HCT116 (cell line): ENCODE measurements around the gene R3HDML. TPM values are rescaled to one million over a fixed set of nuclear protein-coding genes. Genes with fewer than 3 reads are reported as not detected.

Source experiments
- ATAC-seq: fragments of 200-7000 bp; cut with Tn5 transposase; 2 replicates; pipeline ENCODE4 v1.9.1; 2020; ENCODE audit warnings: mild to moderate bottlenecking, moderate library complexity
- BruUV-seq: library from RNA; stranded (reverse); fragments of 400-500 nt; replicated peaks from 2 replicates; lab custom pipeline; 2021; lab: Mats Ljungman, UMichigan
- CTCF ChIA-PET: fragments of 300-600 bp; sonication (Branson Sonifier 250); formaldehyde crosslinking; loops from one replicate; lab custom pipeline; 2021; ENCODE audit warnings: antibody characterized with exemption; lab: Charles Lee
- POLR2A ChIA-PET: fragments of 300-600, 350-600 bp; sonication (Branson Sonifier 250); formaldehyde crosslinking; loops from one replicate; lab custom pipeline; 2021; ENCODE audit warnings: antibody characterized with exemption; lab: Charles Lee
- RAD21 ChIA-PET, 2 experiments: fragments of 300-600 bp; sonication (Branson Sonifier 250); formaldehyde crosslinking; loops; one replicate each; lab custom pipeline; 2023; ENCODE audit warnings: low total read pairs in 2 of 2; ENCODE audit not compliant: uncharacterized antibody in 2 of 2, unreplicated experiment in 2 of 2, low non-redundant PET in 1 of 2; lab: Charles Lee
- DNase-seq: peaks from one replicate; pipeline ENCODE4 v3.0.0-alpha.2; 2010; ENCODE audit warnings: low read depth, low spot score
- H2AFZ ChIP-seq: fragments of 200-600 bp; shearing (Covaris generic), sonication (generic); 2 replicates; pipeline ENCODE4 v1.6.1; 2017; ENCODE audit warnings: low read depth, mixed run types, mixed read lengths, antibody characterized with exemption, low read length; ENCODE audit not compliant: poor library complexity, severe bottlenecking
- H3K27ac ChIP-seq: 2 replicates; pipeline ENCODE4 v1.5.1; 2012; ENCODE audit warnings: low read depth, low read length
- H3K27me3 ChIP-seq: fragments of 200-600 bp; sonication (generic); 2 replicates; pipeline ENCODE4 v1.6.1; 2016; ENCODE audit warnings: mixed run types, low read length, mixed read lengths; ENCODE audit not compliant: insufficient read depth
- H3K36me3 ChIP-seq, 2 experiments: fragments of 200-500 bp in 1 of 2; fragments of 200-600 bp in 1 of 2; sonication (Bioruptor generic) in 1 of 2; sonication (generic) in 1 of 2; 2 replicates each; pipeline versions ENCODE4 v1.5.1 to v1.6.1; 2014 to 2016; ENCODE audit warnings: low read length in 2 of 2, inconsistent platforms in 1 of 2, mixed read lengths in 1 of 2, mixed run types in 1 of 2; ENCODE audit not compliant: insufficient read depth in 2 of 2, control insufficient read depth in 1 of 2
- H3K4me1 ChIP-seq, 2 experiments: fragments of 200-600 bp in 1 of 2; sonication (generic) in 1 of 2; 2 replicates each; pipeline versions ENCODE4 v1.5.1 to v1.6.1; 2012 to 2017; ENCODE audit warnings: low read length in 2 of 2, inconsistent platforms in 1 of 2, mild to moderate bottlenecking in 1 of 2, mixed read lengths in 1 of 2, mixed run types in 1 of 2, moderate library complexity in 1 of 2; ENCODE audit not compliant: insufficient read depth in 2 of 2, control insufficient read depth in 1 of 2
- H3K4me2 ChIP-seq: fragments of 200-600 bp; sonication (generic); 2 replicates; pipeline ENCODE4 v1.6.1; 2017; ENCODE audit warnings: mixed run types, low read length, mixed read lengths
- H3K4me3 ChIP-seq, 2 experiments: fragments of 200-600 bp in 1 of 2; sonication (generic) in 1 of 2; replicated peaks in 1 of 2; 2 replicates each; pipeline ENCODE4 v1.5.1; 2011 to 2016; ENCODE audit warnings: low read length in 2 of 2, control low read depth in 1 of 2, low read depth in 1 of 2, mild to moderate bottlenecking in 1 of 2, mixed read lengths in 1 of 2, mixed run types in 1 of 2
- H3K79me2 ChIP-seq: fragments of 200-600 bp; sonication (generic); 2 replicates; pipeline ENCODE4 v1.6.1; 2017; ENCODE audit warnings: mild to moderate bottlenecking, mixed run types, low read length, moderate library complexity, mixed read lengths; ENCODE audit not compliant: insufficient read depth
- H3K9ac ChIP-seq: fragments of 200-600 bp; sonication (generic); 2 replicates; pipeline ENCODE4 v1.6.1; 2016; ENCODE audit warnings: low read length, mixed read lengths
- H3K9me2 ChIP-seq: fragments of 200-600 bp; sonication (generic), shearing (Covaris generic); 2 replicates; pipeline ENCODE4 v1.6.1; 2017; ENCODE audit warnings: mixed run types, mild to moderate bottlenecking, moderate library complexity; ENCODE audit not compliant: insufficient read depth
- H3K9me3 ChIP-seq, 2 experiments: fragments of 200-500 bp in 1 of 2; fragments of 200-600 bp in 1 of 2; sonication (Bioruptor generic) in 1 of 2; sonication (generic) in 1 of 2; 2 replicates each; pipeline ENCODE4 v1.6.1; 2014 to 2017; ENCODE audit warnings: low read length in 2 of 2, mixed read lengths in 2 of 2, inconsistent platforms in 1 of 2, low read depth in 1 of 2, mild to moderate bottlenecking in 1 of 2, mixed run types in 1 of 2, moderate library complexity in 1 of 2; ENCODE audit not compliant: control insufficient read depth in 1 of 2, insufficient read depth in 1 of 2
- H4K20me1 ChIP-seq: fragments of 200-600 bp; sonication (generic), shearing (Covaris generic); 2 replicates; pipeline ENCODE4 v1.6.1; 2017; ENCODE audit warnings: mixed run types, mild to moderate bottlenecking, moderate library complexity; ENCODE audit not compliant: insufficient read depth
- CEBPB ChIP-seq: IDR thresholded peaks from 2 replicates; pipeline ENCODE4 v1.6.1; 2012; ENCODE audit warnings: low read depth
- ELF1 ChIP-seq: IDR thresholded peaks from 2 replicates; pipeline ENCODE4 v1.6.1; 2012; ENCODE audit warnings: low read depth, borderline replicate concordance
- MAX ChIP-seq: IDR thresholded peaks from 2 replicates; pipeline ENCODE4 v1.6.1; 2012
- REST ChIP-seq: IDR thresholded peaks from 2 replicates; pipeline ENCODE4 v1.6.1; 2012; ENCODE audit warnings: low read depth
- SP1 ChIP-seq: IDR thresholded peaks from 2 replicates; pipeline ENCODE4 v1.6.1; 2012; ENCODE audit warnings: low read depth
- SRF ChIP-seq: IDR thresholded peaks from 2 replicates; pipeline ENCODE4 v1.6.1; 2012; ENCODE audit warnings: low read depth
- YY1 ChIP-seq: IDR thresholded peaks from 2 replicates; pipeline ENCODE4 v1.6.1; 2011; ENCODE audit warnings: low read length, low read depth, moderate library complexity, mild to moderate bottlenecking; ENCODE audit not compliant: insufficient replicate concordance; ENCODE audit errors: extremely low read depth
- ZBTB33 ChIP-seq: IDR thresholded peaks from 2 replicates; pipeline ENCODE4 v1.6.1; 2011; ENCODE audit warnings: mild to moderate bottlenecking, low read length, moderate library complexity; ENCODE audit not compliant: insufficient replicate concordance; ENCODE audit errors: extremely low read depth
- intact Hi-C: fragments of 100-400 bp; cut with micrococcal nuclease; formaldehyde crosslinking; loops from 2 replicates; pipeline ENCODE4 v1.10.0; 2022
- total RNA-seq: library from RNA; stranded (reverse); gene quantifications from one replicate; pipeline ENCODE4 v1.2.1, GENCODE V29; 2021; ENCODE audit not compliant: unreplicated experiment
- TF ChIP-seq, protein P1 (sequence below): IDR thresholded peaks from 2 replicates; pipeline ENCODE4 v1.6.1; 2012

Gene R3HDML
- total RNA-seq, 1 experiment from 2014 or later = not detected

DNA sequence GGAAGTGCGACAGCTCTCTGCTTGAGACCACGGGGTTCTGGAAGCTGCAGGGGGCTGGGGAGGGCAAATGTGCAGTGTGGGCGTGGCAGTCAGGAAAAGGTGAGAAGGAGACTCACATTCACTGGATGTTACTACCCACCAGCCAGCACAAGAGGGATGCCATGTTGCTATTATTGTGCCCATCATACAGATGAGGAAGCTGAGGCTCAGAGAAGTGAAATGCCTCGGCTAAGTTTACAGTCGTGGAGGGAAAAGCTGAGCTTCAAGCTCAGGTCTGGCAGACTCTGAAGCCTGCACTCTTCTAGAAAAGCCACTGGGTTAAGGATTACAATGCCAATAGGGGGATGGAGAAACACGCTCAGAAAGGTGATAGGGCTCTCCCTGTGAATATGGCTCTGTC lies 53.0 kb downstream of the R3HDML start:
- Histone ChIP-seq H3K4me1 (peaks cover 2 to 14% of the 10 kb centered on the region in 2 experiments; a peak in 2 of 4 replicates), H3K4me3 (no peak overlapping the region), H2AFZ (no peak overlapping the region), H3K9me3 (no peaks in the 10 kb centered on the region), H3K36me3 (no peaks in the 10 kb centered on the region), H3K27me3 (no peaks in the 10 kb centered on the region), H3K9me2 (no peaks in the 10 kb centered on the region), H3K9ac (no peak overlapping the region), H3K4me2 (no peak overlapping the region), H3K27ac (no peak overlapping the region), H3K79me2 (no peaks in the 10 kb centered on the region), H4K20me1 (no peaks in the 10 kb centered on the region)
- BruUV-seq = no TSS peak
- TF ChIP-seq ZBTB33 (no peak), YY1 (no peak), SP1 (no peak), MAX (no peak), ELF1 (no peak), SRF (no peak), CEBPB (no peak), REST (no peak)
- TF ChIP-seq, protein P1, sequence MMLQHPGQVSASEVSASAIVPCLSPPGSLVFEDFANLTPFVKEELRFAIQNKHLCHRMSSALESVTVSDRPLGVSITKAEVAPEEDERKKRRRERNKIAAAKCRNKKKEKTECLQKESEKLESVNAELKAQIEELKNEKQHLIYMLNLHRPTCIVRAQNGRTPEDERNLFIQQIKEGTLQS = no peak
- POLR2A ChIA-PET = no interaction called here
- DNase-seq (no peak), ATAC-seq (no peak)
- intact Hi-C loops = loop anchor here (5.0 kb wide), 1 partner anchor 273 kb away; no protein-coding TSS in a partner anchor
- RAD21 ChIA-PET = no interaction called here
- CTCF ChIA-PET = interaction anchor here (1.9 to 2.6 kb wide), 2 partner anchors 173 to 220 kb away, joined by 20 to 31 read pairs; no protein-coding TSS in a partner anchor
